Cardiac septum (tissue), 1 donor: Measurements from ENCODE around the gene DSP. TPM values are rescaled to one million over a fixed set of nuclear protein-coding genes. Genes with fewer than 3 reads are reported as not detected.

ENCODE experiments used
- DNase-seq: peaks from one replicate; pipeline ENCODE4 v3.0.0-alpha.2; 2020; ENCODE audit warnings: low spot score
- intact Hi-C: fragments of 100-400 bp; cut with DNase I; formaldehyde crosslinking; loops from one replicate; pipeline ENCODE4 v1.14.0; 2022
- total RNA-seq: library from RNA; stranded (reverse); fragmentation: NEBNext Ultra II Directional; extraction: Animal tissue kit (Norgen Biotek cat#: 25700); gene quantifications from one replicate; pipeline ENCODE4 v1.2.1, GENCODE V29; 2021
- donor health status: DM: no; HTN: no; CAD: no.

Gene DSP
- total RNA-seq, 1 donor from 2014 or later: 241 TPM

GRCh38 chr6:7629321-7629720, 87.8 kb downstream of the DSP start:
- DNase-seq: no peak
- intact Hi-C loops: no loop called here

DNA sequence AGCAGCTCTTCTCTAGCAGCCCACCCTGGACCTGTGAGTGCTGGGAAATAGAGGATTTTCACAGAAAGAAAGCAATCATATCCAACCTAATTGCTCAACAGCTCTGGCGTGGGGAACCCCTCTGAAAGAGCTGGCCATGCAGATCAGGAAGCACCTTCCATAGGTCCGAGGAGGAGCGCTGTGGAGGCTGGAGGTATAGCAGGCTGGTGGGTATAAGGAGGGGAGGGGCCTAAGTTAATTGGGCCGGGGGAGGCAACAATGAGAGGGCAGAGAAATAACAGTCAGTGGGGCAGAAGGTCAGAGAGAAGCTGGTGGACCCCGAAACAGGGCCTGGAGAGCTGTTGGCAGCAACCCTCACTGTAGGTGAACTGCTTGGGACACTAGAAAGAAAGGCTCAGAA, 89.3 kb downstream of the DSP start:
- DNase-seq: no peak
- intact Hi-C loops: no loop called here

DNA sequence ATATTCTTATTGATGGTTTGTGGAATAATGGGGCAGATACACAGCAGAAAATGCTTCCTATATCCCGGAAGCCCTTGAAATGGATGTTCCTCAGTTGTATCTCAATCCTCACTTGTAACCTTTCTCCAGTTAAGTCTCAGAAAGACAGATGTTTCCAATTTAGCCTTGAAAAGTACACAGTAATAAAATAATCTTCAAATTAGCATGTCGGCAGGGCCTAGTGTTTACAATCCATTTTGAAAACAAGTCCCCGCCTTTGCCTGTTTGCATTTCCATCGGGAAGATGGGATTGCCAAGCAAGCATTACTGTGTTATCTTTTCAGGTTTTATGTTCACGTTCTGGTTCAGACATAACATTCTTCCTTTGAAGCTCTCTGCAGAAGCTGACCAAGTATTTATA, 90.0 kb downstream of the DSP start:
- intact Hi-C loops: no loop called here
- DNase-seq: no peak

DNA sequence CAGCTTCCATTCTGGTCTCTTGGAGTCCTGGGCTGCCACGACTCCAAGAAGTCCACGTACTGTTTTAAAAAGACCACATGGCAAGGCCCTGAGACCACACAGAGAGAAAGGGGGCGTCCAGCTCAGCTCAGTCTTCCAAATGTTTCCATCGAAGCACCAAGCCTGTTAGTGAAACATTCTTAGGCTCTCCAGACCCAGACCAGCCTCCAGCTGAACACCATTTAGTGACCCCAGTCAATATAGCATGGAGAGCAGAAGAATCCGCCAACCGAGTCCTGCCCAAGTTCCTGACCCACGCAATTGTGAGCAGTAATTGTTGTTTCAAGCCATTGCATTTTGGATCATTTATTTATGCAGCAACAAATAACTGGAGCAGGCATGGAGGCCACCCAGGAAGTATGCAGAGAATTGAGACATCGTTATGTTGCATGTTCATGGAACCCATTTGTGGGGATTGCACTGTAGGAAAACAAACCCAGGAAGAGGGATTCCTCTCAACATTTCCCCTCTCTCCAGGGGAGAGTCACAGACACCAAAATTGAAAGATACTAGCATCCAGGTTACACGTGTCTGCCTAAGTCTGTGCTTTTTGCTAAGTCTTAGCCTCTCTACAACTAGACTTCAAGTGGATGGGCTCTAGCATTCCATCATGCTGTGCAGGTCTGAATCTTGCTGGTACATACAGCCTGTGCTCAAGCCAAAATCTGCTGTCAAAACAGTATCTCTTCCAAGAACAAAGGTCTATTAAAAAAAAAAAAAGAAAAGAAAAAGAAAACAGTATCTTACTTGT, 91.2 kb downstream of the DSP start:
- no peak for DNase-seq
- intact Hi-C loops: no loop called here

DNA sequence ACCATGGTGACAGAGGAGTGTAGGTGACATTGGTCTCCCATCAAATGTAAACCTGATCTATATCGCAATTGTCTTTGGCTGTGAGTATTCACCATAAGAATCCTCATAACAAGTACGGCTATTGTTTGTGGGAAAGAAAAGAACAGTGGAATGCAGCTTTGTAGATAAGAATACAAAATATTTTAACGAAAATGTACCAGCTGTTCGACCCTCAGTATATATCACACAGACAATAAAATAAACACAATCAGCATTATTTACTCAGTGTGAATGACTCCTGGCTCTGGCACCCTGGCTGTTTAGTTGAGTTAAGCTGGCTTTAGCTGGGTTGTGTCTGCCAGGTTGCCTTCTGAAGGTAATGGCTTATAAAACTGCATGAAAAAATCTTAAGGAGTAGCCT, 91.9 kb downstream of the DSP start:
- DNase-seq: no peak
- intact Hi-C loops: no loop called here

GRCh38 chr6:7636151-7636550, 94.7 kb downstream of the DSP start:
- intact Hi-C loops: no loop called here
- no peak for DNase-seq

Other genes starting within 250 kb of the DSP start
- 61.8 TPM for gene SSR1, start 228.5 kb upstream of the DSP start, total RNA-seq
- not detected for gene CAGE1, start 151.9 kb upstream of the DSP start, total RNA-seq
- 11.9 TPM for gene RIOK1, start 151.9 kb upstream of the DSP start, total RNA-seq
- 13.4 TPM for gene SNRNP48, start 48.5 kb downstream of the DSP start, total RNA-seq
- 2.9 TPM for gene BMP6, start 184.4 kb downstream of the DSP start, total RNA-seq